H9 (cell line): ENCODE results near the gene ABCC4. TPM values are rescaled to one million over a fixed set of nuclear protein-coding genes. Genes with fewer than 3 reads are reported as not detected.

Experiments used
- DNase-seq: peaks from one replicate; pipeline ENCODE4 v3.0.0-alpha.2; 2017
- H2AFZ ChIP-seq: one replicate; pipeline ENCODE4 v1.6.1; 2013; ENCODE audit warnings: mild to moderate bottlenecking, low read length, control low read depth, moderate library complexity
- H2AK5ac ChIP-seq: 2 replicates; pipeline ENCODE4 v1.6.1; 2013; ENCODE audit warnings: low read length, control low read depth, mixed read lengths; ENCODE audit not compliant: insufficient read length
- H2BK120ac ChIP-seq: one replicate; pipeline ENCODE4 v1.6.1; 2013; ENCODE audit warnings: low read depth, mild to moderate bottlenecking, low read length, control low read depth, inconsistent platforms; ENCODE audit not compliant: poor library complexity, severe bottlenecking
- H2BK12ac ChIP-seq: 2 replicates; pipeline ENCODE4 v1.6.1; 2013; ENCODE audit warnings: low read length, control low read depth, mixed read lengths, low read depth; ENCODE audit not compliant: insufficient read length
- H2BK15ac ChIP-seq: 2 replicates; pipeline ENCODE4 v1.6.1; 2013; ENCODE audit warnings: low read depth, low read length, control low read depth
- H2BK20ac ChIP-seq: one replicate; pipeline ENCODE4 v1.6.1; 2013; ENCODE audit warnings: low read depth, mild to moderate bottlenecking, low read length, control low read depth, inconsistent platforms; ENCODE audit not compliant: poor library complexity, severe bottlenecking
- H2BK5ac ChIP-seq: 2 replicates; pipeline ENCODE4 v1.6.1; 2013; ENCODE audit warnings: low read length, control low read depth, mixed read lengths; ENCODE audit not compliant: insufficient read length
- H3K14ac ChIP-seq: 2 replicates; pipeline ENCODE4 v1.6.1; 2013; ENCODE audit warnings: low read length, control low read depth; ENCODE audit not compliant: insufficient read depth
- H3K18ac ChIP-seq: 2 replicates; pipeline ENCODE4 v1.6.1; 2013; ENCODE audit warnings: low read depth, mild to moderate bottlenecking, mixed read lengths, low read length, control low read depth; ENCODE audit not compliant: insufficient read length
- H3K23ac ChIP-seq: 2 replicates; pipeline ENCODE4 v1.6.1; 2013; ENCODE audit warnings: low read length, control low read depth, mixed read lengths, low read depth; ENCODE audit not compliant: insufficient read length
- H3K23me2 ChIP-seq: 2 replicates; pipeline ENCODE4 v1.6.1; 2013; ENCODE audit warnings: low read depth, mild to moderate bottlenecking, mixed read lengths, low read length, control low read depth; ENCODE audit not compliant: insufficient read length, poor library complexity, severe bottlenecking
- H3K27ac ChIP-seq: 2 replicates; pipeline ENCODE4 v1.5.1; 2013; ENCODE audit warnings: low read length, control low read depth, mixed read lengths, low read depth; ENCODE audit not compliant: insufficient read length
- H3K27me3 ChIP-seq: 2 replicates; pipeline ENCODE4 v1.6.1; 2013; ENCODE audit warnings: low read length, control low read depth, inconsistent platforms; ENCODE audit not compliant: insufficient read depth
- H3K4ac ChIP-seq: 2 replicates; pipeline ENCODE4 v1.6.1; 2013; ENCODE audit warnings: low read depth, mild to moderate bottlenecking, control low read depth, inconsistent platforms, low read length, moderate library complexity
- H3K4me1 ChIP-seq: 2 replicates; pipeline ENCODE4 v1.6.1; 2013; ENCODE audit warnings: low read length, control low read depth, inconsistent platforms; ENCODE audit not compliant: insufficient read depth
- H3K4me2 ChIP-seq: 2 replicates; pipeline ENCODE4 v1.6.1; 2013; ENCODE audit warnings: low read length, control low read depth, mixed read lengths; ENCODE audit not compliant: insufficient read length, insufficient read depth
- H3K56ac ChIP-seq: 2 replicates; pipeline ENCODE4 v1.6.1; 2013; ENCODE audit warnings: low read depth, mild to moderate bottlenecking, mixed read lengths, low read length, control low read depth; ENCODE audit not compliant: insufficient read length
- H3K79me1 ChIP-seq: 2 replicates; pipeline ENCODE4 v1.6.1; 2013; ENCODE audit warnings: low read depth, mild to moderate bottlenecking, moderate library complexity, low read length, control low read depth, inconsistent platforms; ENCODE audit not compliant: insufficient read depth, poor library complexity, severe bottlenecking
- H3K79me2 ChIP-seq: 2 replicates; pipeline ENCODE4 v1.6.1; 2013; ENCODE audit warnings: low read length, control low read depth, inconsistent platforms; ENCODE audit not compliant: insufficient read depth
- H3K9ac ChIP-seq: 2 replicates; pipeline ENCODE4 v1.6.1; 2013; ENCODE audit warnings: low read length, control low read depth, mixed read lengths; ENCODE audit not compliant: insufficient read length; ENCODE audit errors: extremely low read depth
- H3K9me3 ChIP-seq: one replicate; pipeline ENCODE4 v1.6.1; 2013; ENCODE audit warnings: low read depth, low read length, inconsistent platforms; ENCODE audit not compliant: control insufficient read depth
- H3T11ph ChIP-seq: one replicate; pipeline ENCODE4 v1.6.1; 2013; ENCODE audit warnings: mild to moderate bottlenecking, low read length, control low read depth, inconsistent platforms
- H4K20me1 ChIP-seq: one replicate; pipeline ENCODE4 v1.6.1; 2013; ENCODE audit not compliant: control insufficient read depth, insufficient read length, insufficient read depth
- H4K5ac ChIP-seq: 2 replicates; pipeline ENCODE4 v1.6.1; 2013; ENCODE audit warnings: low read depth, mild to moderate bottlenecking, mixed read lengths, low read length, control low read depth; ENCODE audit not compliant: insufficient read length
- H4K8ac ChIP-seq: replicated peaks from 2 replicates; pipeline ENCODE4 v1.6.1; 2013; ENCODE audit warnings: low read length, control low read depth, mixed read lengths, low read depth; ENCODE audit not compliant: insufficient read length
- H4K91ac ChIP-seq: 2 replicates; pipeline ENCODE4 v1.6.1; 2013; ENCODE audit warnings: low read depth, mild to moderate bottlenecking, moderate library complexity, mixed read lengths, low read length, control low read depth; ENCODE audit not compliant: insufficient read length
- H3K27ac Mint-ChIP-seq, 3 experiments: 2 replicates in 2 of 3; 3 replicates in 1 of 3; pipeline ENCODE4 v1.8.0; 2020 to 2021; ENCODE audit warnings: mixed read lengths in 3 of 3, mild to moderate bottlenecking in 1 of 3, moderate library complexity in 1 of 3
- H3K27me3 Mint-ChIP-seq: 2 replicates; pipeline ENCODE4 v1.8.0; 2021; ENCODE audit warnings: low read depth, mild to moderate bottlenecking, moderate library complexity, mixed read lengths
- H3K36me3 Mint-ChIP-seq, 3 experiments: 2 replicates in 2 of 3; 3 replicates in 1 of 3; pipeline ENCODE4 v1.8.0; 2020 to 2021; ENCODE audit warnings: low read depth in 3 of 3, mixed read lengths in 3 of 3; ENCODE audit not compliant: insufficient read depth in 1 of 3
- H3K4me1 Mint-ChIP-seq, 2 experiments: 2 replicates each; pipeline ENCODE4 v1.8.0; 2020; ENCODE audit warnings: mixed read lengths in 2 of 2
- H3K4me3 Mint-ChIP-seq, 2 experiments: 2 replicates in 1 of 2; 3 replicates in 1 of 2; pipeline ENCODE4 v1.8.0; 2020 to 2021; ENCODE audit warnings: mild to moderate bottlenecking in 2 of 2, mixed read lengths in 2 of 2, moderate library complexity in 1 of 2
- H3K9me3 Mint-ChIP-seq, 2 experiments: 2 replicates in 1 of 2; 3 replicates in 1 of 2; pipeline ENCODE4 v1.8.0; 2020; ENCODE audit warnings: mild to moderate bottlenecking in 2 of 2, mixed read lengths in 2 of 2, moderate library complexity in 1 of 2
- WGBS: extraction: QIAGEN DNeasy Blood & Tissue Kit; methylation state at CpG from one replicate; pipeline ENCODE4 v1.1.7; 2013; ENCODE audit warnings: missing lambda C conversion rate, low lambda C conversion rate, mixed read lengths; ENCODE audit not compliant: insufficient read length; ENCODE audit errors: extremely low coverage; 5-methylcytosine and 5-hydroxymethylcytosine counted together
- total RNA-seq: library from RNA; stranded (reverse); gene quantifications from 2 replicates; pipeline ENCODE4 v1.2.1, GENCODE V29; 2021
- TF ChIP-seq, protein P1 (sequence below): fragments of 200-600 bp; sonication (generic); conservative IDR thresholded peaks from 3 replicates; pipeline ENCODE4 v1.8.0; 2021; ENCODE audit warnings: antibody characterized with exemption, mild to moderate bottlenecking

Gene ABCC4
- total RNA-seq, 1 experiment from 2014 or later: 5.9 TPM

- Histone ChIP-seq H3K79me1 (no peaks in the 10 kb centered on the region), H2BK15ac (no peak overlapping the region), H3K79me2 (no peaks in the 10 kb centered on the region), H4K8ac (no peak overlapping the region), H3T11ph (no peak overlapping the region), H4K20me1 (no peaks in the 10 kb centered on the region), H2AFZ (no peak overlapping the region), H3K18ac (no peak overlapping the region), H2BK120ac (no peak overlapping the region), H4K5ac (no peak overlapping the region), H4K91ac (no peak overlapping the region), H3K56ac (no peak overlapping the region), H2AK5ac (no peak overlapping the region), H3K9me3 (no peaks in the 10 kb centered on the region), H3K27me3 (no peaks in the 10 kb centered on the region), H3K9ac (no peak overlapping the region), H3K27ac (no peak overlapping the region), H3K14ac (no peak overlapping the region), H3K4ac (no peak overlapping the region), H2BK12ac (no peak overlapping the region), H3K23me2 (no peaks in the 10 kb centered on the region), H2BK5ac (no peak overlapping the region), H2BK20ac (no peak overlapping the region), H3K4me1 (peaks cover 2% of the 10 kb centered on the region; the same call in 1 of the 2 replicates), H3K23ac (no peak overlapping the region), H3K4me2 (no peak overlapping the region)
- Mint-ChIP-seq H3K4me3 (no peak overlapping the region), H3K27ac (no peak overlapping the region), H3K27me3 (peaks cover 3% of the 10 kb centered on the region; the same call in 1 of the 2 replicates), H3K4me1 (peaks cover 41 to 42% of the 10 kb centered on the region in 2 experiments), H3K9me3 (no peaks in the 10 kb centered on the region), H3K36me3 (no peaks in the 10 kb centered on the region)
- no peak for DNase-seq
- TF ChIP-seq, protein P1, sequence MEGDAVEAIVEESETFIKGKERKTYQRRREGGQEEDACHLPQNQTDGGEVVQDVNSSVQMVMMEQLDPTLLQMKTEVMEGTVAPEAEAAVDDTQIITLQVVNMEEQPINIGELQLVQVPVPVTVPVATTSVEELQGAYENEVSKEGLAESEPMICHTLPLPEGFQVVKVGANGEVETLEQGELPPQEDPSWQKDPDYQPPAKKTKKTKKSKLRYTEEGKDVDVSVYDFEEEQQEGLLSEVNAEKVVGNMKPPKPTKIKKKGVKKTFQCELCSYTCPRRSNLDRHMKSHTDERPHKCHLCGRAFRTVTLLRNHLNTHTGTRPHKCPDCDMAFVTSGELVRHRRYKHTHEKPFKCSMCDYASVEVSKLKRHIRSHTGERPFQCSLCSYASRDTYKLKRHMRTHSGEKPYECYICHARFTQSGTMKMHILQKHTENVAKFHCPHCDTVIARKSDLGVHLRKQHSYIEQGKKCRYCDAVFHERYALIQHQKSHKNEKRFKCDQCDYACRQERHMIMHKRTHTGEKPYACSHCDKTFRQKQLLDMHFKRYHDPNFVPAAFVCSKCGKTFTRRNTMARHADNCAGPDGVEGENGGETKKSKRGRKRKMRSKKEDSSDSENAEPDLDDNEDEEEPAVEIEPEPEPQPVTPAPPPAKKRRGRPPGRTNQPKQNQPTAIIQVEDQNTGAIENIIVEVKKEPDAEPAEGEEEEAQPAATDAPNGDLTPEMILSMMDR: no peak
- WGBS: no CpG with 5 or more reads among the region's 9 CpGs
Observed at GRCh38 chr13:94992036-94992960, 309.0 kb downstream of the ABCC4 start.
